ENCODE results near the gene WDFY2.

- TF ChIP-seq CTCF (IDR thresholded peaks at IDR 0.05) = no peak
- TF ChIP-seq POLR2A (IDR thresholded peaks at IDR 0.05) = no peak
Observed at GRCh38 chr13:51547425-51548176, 36.7 kb upstream of the WDFY2 start.

All from tibial nerve (tissue), 3 donors.